Measurements from ENCODE around the gene PLXDC1. TPM values are rescaled to one million over a fixed set of nuclear protein-coding genes. Genes with fewer than 3 reads are reported as not detected.

PLXDC1 gene
- total RNA-seq, 1 donor from 2014 or later, result under 0.01 TPM

DNA sequence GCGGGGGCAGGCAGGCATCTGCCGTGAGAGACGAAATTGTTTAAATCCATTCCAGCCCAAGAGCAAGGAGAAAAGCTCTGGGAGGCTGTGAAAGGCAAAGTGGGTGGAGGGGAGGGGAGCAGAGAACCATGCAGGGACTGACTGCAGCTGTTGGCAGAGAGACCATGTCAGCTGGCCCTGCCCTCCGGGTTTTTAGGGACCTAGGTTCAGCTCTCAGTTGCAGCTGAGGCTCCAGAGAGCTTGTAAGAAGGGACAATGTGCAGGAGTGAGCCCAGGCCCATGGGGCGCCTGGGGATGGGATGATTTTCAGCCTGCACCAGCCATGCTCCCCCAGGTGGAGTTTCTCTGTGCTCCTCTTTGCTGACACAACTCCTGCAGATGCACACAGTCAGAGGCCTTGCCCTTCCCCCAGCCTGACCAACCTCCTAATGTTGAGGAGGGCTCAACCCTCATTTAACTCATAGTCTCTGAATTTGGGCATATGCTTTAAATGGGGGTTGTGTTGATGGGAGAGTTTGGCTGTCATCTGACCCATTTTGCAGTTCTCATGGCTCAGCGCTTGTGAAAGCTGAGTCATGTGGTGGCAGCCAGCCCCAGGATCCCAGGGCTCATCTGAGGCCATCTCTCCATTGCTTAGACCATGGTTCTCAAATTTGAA, 70.9 kb downstream of the PLXDC1 start:
- Histone ChIP-seq H3K4me3 (ENCODE audit: low read depth, low read length) (no peak overlapping the region), H3K27me3 (ENCODE audit: control insufficient read depth, insufficient read depth, low read length) (peaks cover 12% of the 10 kb centered on the region), H3K36me3 (ENCODE audit: control insufficient read depth, insufficient read depth, low read length) (no peaks in the 10 kb centered on the region)
- TF ChIP-seq, protein P1, sequence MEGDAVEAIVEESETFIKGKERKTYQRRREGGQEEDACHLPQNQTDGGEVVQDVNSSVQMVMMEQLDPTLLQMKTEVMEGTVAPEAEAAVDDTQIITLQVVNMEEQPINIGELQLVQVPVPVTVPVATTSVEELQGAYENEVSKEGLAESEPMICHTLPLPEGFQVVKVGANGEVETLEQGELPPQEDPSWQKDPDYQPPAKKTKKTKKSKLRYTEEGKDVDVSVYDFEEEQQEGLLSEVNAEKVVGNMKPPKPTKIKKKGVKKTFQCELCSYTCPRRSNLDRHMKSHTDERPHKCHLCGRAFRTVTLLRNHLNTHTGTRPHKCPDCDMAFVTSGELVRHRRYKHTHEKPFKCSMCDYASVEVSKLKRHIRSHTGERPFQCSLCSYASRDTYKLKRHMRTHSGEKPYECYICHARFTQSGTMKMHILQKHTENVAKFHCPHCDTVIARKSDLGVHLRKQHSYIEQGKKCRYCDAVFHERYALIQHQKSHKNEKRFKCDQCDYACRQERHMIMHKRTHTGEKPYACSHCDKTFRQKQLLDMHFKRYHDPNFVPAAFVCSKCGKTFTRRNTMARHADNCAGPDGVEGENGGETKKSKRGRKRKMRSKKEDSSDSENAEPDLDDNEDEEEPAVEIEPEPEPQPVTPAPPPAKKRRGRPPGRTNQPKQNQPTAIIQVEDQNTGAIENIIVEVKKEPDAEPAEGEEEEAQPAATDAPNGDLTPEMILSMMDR (IDR thresholded peaks at IDR 0.05; ENCODE audit: insufficient read depth, low read length, severe bottlenecking), result no peak
- FAIRE-seq (no peak), DNase-seq (ENCODE audit: low read depth) (no peak)

DNA sequence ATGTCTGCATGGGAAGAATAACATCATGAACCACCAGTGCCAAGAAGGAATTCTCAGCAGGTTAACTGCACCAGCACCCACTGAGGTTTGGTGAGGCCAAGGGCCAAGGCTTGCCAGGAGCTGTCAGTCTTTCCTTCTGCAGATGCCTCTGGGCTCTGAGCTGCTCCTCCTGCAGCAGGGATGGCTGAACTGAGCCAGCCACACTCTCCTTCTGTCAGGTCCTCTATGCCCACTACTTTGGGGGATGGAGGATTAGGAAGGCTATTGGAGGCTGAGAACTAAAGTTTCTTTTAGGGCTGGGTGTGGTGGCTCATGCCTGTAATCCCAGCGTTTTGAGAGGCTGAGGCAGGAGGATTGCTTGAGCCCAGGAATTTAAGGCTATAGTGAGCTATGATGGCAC, 71.6 kb downstream of the PLXDC1 start:
- Histone ChIP-seq H3K27me3 (ENCODE audit: control insufficient read depth, insufficient read depth, low read length) (peaks cover 12% of the 10 kb centered on the region), H3K36me3 (ENCODE audit: control insufficient read depth, insufficient read depth, low read length) (no peaks in the 10 kb centered on the region), H3K4me3 (ENCODE audit: low read depth, low read length) (no peak overlapping the region)
- no peak for DNase-seq (ENCODE audit: low read depth)
- TF ChIP-seq, protein P1 (IDR thresholded peaks at IDR 0.05; ENCODE audit: insufficient read depth, low read length, severe bottlenecking), result no peak
- no peak for FAIRE-seq

DNA sequence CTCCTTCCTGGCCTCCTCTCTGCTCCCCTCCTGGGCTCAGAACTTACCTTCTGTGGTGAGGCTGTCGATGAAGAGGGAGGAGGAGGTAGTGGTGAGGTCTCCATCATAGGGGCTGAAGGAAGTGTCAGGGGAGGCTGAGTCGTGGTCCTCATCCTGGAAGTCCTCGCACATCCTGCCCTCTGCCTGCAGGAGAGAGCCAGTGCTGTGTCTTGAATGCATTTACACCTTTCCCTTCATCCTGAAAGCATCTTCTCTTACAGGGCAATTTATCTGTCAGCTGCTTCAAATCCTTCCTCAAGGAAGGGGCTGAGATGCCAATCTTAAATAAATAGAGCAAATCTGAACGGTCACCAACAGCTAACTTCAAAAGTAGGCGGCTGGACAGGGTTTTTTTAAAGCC, 73.6 kb downstream of the PLXDC1 start:
- H3K27me3 ChIP-seq (ENCODE audit: control insufficient read depth, insufficient read depth, low read length), result peaks cover 7% of the 10 kb centered on the region
- DNase-seq (ENCODE audit: low read depth) (no peak), FAIRE-seq (peak; percentile 91)
- TF ChIP-seq, protein P1 (IDR thresholded peaks at IDR 0.05; ENCODE audit: insufficient read depth, low read length, severe bottlenecking), result no peak
- no peaks in the 10 kb centered on the region for H3K36me3 ChIP-seq (ENCODE audit: control insufficient read depth, insufficient read depth, low read length)
- H3K4me3 ChIP-seq (ENCODE audit: low read depth, low read length), result no peak overlapping the region

DNA sequence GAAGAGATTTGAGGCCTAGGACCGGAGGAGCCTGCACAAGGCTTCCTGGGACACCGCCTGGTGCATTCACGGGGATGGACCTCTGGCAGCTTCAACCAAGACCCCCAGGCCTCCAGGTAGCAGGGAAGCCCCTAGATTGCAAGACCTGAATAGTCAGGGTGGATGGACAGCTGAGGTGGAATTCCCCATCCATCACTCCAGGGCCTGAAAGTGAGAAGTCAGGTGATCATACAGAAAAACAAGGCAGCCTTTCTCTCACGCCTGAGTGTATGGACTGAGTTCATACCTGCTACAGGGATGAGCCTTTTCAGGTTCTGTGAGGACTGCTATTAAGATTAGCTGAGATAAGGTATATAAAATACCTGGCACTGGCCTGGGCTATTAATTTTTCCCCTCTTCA, 74.2 kb downstream of the PLXDC1 start:
- H3K4me3 ChIP-seq (ENCODE audit: low read depth, low read length), result no peak overlapping the region
- H3K36me3 ChIP-seq (ENCODE audit: control insufficient read depth, insufficient read depth, low read length), result no peaks in the 10 kb centered on the region
- FAIRE-seq, result no peak
- TF ChIP-seq, protein P1 (IDR thresholded peaks at IDR 0.05; ENCODE audit: insufficient read depth, low read length, severe bottlenecking), result no peak
- H3K27me3 ChIP-seq (ENCODE audit: control insufficient read depth, insufficient read depth, low read length), result peaks cover 5% of the 10 kb centered on the region
- DNase-seq (ENCODE audit: low read depth), result no peak

DNA sequence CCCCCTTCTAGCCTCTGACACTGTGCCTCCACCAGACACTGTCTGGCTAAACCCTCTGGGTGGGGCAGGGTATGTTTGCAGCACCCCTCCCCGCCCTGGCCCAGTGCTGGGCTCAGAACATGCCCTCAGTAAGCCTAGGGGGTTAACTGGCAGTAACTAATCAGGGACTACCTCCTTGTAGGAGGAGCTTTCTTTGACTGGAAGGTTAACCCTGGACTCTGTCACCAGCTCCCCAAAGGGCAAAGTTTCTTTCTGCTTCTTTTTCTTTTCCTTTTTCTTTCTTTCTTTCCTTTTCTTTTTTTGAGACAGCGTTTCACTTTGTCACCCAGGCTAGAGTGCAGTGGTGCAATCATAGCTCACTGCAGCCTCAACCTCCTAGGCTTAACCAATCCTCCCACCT, 76.8 kb downstream of the PLXDC1 start:
- H3K27me3 ChIP-seq (ENCODE audit: control insufficient read depth, insufficient read depth, low read length), result peaks cover 3% of the 10 kb centered on the region
- TF ChIP-seq, protein P1 (IDR thresholded peaks at IDR 0.05; ENCODE audit: insufficient read depth, low read length, severe bottlenecking), result no peak
- DNase-seq (ENCODE audit: low read depth) (no peak), FAIRE-seq (no peak)
- no peak overlapping the region for H3K4me3 ChIP-seq (ENCODE audit: low read depth, low read length)
- H3K36me3 ChIP-seq (ENCODE audit: control insufficient read depth, insufficient read depth, low read length), result no peaks in the 10 kb centered on the region

DNA sequence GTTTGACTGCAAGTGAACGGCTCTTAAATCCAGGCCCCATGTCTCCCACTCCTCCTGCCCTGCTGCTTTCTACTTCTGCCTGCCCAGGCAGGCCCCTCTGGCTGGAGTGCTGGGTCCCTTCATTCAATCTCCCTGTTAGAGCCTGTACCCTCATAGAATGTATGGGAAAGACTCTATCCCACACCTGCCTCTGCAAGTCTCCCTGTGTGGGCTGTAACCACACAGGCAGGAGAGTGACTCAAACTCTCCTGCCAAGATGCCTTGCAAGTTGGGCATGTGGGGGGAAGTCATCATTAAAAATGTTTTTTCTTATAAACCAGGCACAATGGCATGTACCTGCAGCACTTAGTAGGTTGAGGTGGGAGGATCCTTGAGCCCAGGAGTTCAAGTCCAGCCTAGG, 77.5 kb downstream of the PLXDC1 start:
- TF ChIP-seq, protein P1 (IDR thresholded peaks at IDR 0.05; ENCODE audit: insufficient read depth, low read length, severe bottlenecking), result no peak
- H3K27me3 ChIP-seq (ENCODE audit: control insufficient read depth, insufficient read depth, low read length), result peaks cover 2% of the 10 kb centered on the region
- FAIRE-seq (no peak), DNase-seq (ENCODE audit: low read depth) (peak; percentile 96)
- no peak overlapping the region for H3K4me3 ChIP-seq (ENCODE audit: low read depth, low read length)
- H3K36me3 ChIP-seq (ENCODE audit: control insufficient read depth, insufficient read depth, low read length), result no peaks in the 10 kb centered on the region

Data from bronchial epithelial cell (primary cell).